ENCODE measurements around the gene OPHN1. TPM values are rescaled to one million over a fixed set of nuclear protein-coding genes. Genes with fewer than 3 reads are reported as not detected.

OPHN1 gene
- total RNA-seq, 1 experiment from 2014 or later, result 4.4 TPM

DNA sequence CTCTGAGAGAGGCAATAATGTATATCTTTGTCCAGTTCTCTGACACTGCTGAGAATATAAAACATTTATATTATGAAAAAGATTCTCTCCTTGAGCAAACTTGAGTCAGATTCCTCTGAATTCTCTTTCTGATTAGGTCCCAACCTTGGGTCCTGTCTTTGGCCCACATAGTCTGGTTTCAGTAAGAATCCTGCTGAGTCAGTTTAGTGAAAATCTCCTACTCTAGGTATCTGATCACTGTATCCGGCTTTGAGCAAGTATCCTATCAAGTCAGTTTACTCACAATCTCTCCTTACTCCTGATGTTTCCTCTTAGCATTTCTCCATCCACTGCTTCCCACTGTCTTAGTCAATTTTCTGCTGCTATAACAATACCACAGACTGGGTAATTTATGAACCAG lies 253.9 kb downstream of the OPHN1 start:
- DNase-seq (ENCODE audit: low spot score) (no peak), ATAC-seq (no peak)
- Mint-ChIP-seq H3K27me3 (ENCODE audit: low read depth) (no peaks in the 10 kb centered on the region), H3K4me1 (no peaks in the 10 kb centered on the region), H3K27ac (no peak overlapping the region), H3K36me3 (no peaks in the 10 kb centered on the region), H3K4me3 (no peak overlapping the region), H3K9me3 (no peaks in the 10 kb centered on the region)
- ChIA-PET CTCF (no interaction called here), POLR2A (no interaction called here)
- TF ChIP-seq, protein P1, sequence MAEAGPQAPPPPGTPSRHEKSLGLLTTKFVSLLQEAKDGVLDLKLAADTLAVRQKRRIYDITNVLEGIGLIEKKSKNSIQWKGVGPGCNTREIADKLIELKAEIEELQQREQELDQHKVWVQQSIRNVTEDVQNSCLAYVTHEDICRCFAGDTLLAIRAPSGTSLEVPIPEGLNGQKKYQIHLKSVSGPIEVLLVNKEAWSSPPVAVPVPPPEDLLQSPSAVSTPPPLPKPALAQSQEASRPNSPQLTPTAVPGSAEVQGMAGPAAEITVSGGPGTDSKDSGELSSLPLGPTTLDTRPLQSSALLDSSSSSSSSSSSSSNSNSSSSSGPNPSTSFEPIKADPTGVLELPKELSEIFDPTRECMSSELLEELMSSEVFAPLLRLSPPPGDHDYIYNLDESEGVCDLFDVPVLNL (CRISPR knock-in tag; IDR thresholded peaks at IDR 0.05; ENCODE audit: borderline replicate concordance, low read depth), result no peak
- TF ChIP-seq, protein P2, sequence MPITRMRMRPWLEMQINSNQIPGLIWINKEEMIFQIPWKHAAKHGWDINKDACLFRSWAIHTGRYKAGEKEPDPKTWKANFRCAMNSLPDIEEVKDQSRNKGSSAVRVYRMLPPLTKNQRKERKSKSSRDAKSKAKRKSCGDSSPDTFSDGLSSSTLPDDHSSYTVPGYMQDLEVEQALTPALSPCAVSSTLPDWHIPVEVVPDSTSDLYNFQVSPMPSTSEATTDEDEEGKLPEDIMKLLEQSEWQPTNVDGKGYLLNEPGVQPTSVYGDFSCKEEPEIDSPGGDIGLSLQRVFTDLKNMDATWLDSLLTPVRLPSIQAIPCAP (CRISPR knock-in tag; IDR thresholded peaks at IDR 0.05), result no peak
- TF ChIP-seq, protein P3, sequence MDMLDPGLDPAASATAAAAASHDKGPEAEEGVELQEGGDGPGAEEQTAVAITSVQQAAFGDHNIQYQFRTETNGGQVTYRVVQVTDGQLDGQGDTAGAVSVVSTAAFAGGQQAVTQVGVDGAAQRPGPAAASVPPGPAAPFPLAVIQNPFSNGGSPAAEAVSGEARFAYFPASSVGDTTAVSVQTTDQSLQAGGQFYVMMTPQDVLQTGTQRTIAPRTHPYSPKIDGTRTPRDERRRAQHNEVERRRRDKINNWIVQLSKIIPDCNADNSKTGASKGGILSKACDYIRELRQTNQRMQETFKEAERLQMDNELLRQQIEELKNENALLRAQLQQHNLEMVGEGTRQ (CRISPR knock-in tag; IDR thresholded peaks at IDR 0.05), result no peak
- TF ChIP-seq, protein P4, sequence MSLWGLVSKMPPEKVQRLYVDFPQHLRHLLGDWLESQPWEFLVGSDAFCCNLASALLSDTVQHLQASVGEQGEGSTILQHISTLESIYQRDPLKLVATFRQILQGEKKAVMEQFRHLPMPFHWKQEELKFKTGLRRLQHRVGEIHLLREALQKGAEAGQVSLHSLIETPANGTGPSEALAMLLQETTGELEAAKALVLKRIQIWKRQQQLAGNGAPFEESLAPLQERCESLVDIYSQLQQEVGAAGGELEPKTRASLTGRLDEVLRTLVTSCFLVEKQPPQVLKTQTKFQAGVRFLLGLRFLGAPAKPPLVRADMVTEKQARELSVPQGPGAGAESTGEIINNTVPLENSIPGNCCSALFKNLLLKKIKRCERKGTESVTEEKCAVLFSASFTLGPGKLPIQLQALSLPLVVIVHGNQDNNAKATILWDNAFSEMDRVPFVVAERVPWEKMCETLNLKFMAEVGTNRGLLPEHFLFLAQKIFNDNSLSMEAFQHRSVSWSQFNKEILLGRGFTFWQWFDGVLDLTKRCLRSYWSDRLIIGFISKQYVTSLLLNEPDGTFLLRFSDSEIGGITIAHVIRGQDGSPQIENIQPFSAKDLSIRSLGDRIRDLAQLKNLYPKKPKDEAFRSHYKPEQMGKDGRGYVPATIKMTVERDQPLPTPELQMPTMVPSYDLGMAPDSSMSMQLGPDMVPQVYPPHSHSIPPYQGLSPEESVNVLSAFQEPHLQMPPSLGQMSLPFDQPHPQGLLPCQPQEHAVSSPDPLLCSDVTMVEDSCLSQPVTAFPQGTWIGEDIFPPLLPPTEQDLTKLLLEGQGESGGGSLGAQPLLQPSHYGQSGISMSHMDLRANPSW (CRISPR knock-in tag; conservative IDR thresholded peaks at IDR 0.05; ENCODE audit: low read depth), result no peak
- TF ChIP-seq NFATC4 (CRISPR knock-in tag; IDR thresholded peaks at IDR 0.05) (no peak), SOX15 (CRISPR knock-in tag; IDR thresholded peaks at IDR 0.05) (no peak)

DNA sequence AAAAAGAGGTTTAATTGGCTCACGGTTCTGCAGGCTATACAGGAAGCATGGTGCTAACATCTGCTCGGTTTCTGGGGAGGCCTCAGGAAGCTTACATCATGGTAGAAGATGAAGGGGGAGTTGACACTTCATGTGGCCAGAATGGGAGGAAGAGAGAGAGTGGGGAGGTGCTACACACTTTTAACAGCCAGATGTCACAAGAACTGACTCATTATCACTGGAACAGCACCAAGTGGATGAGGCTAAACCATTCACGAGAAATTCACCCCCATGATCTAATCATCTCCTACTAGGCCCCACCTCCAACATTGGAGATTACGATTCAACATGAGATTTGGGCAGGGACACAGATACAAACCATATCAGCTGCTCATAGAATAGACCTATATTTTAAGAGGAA lies 255.8 kb downstream of the OPHN1 start:
- no peaks in the 10 kb centered on the region for H3K9me3 Mint-ChIP-seq
- no peaks in the 10 kb centered on the region for H3K4me1 Mint-ChIP-seq
- H3K36me3 Mint-ChIP-seq, result no peaks in the 10 kb centered on the region
- no peak for DNase-seq (ENCODE audit: low spot score)
- ChIA-PET CTCF (no interaction called here), POLR2A (no interaction called here)
- no peak overlapping the region for H3K4me3 Mint-ChIP-seq
- H3K27me3 Mint-ChIP-seq (ENCODE audit: low read depth), result no peaks in the 10 kb centered on the region
- ATAC-seq, result no peak
- H3K27ac Mint-ChIP-seq, result no peak overlapping the region
- TF ChIP-seq, protein P5, sequence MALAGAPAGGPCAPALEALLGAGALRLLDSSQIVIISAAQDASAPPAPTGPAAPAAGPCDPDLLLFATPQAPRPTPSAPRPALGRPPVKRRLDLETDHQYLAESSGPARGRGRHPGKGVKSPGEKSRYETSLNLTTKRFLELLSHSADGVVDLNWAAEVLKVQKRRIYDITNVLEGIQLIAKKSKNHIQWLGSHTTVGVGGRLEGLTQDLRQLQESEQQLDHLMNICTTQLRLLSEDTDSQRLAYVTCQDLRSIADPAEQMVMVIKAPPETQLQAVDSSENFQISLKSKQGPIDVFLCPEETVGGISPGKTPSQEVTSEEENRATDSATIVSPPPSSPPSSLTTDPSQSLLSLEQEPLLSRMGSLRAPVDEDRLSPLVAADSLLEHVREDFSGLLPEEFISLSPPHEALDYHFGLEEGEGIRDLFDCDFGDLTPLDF (CRISPR knock-in tag; IDR thresholded peaks at IDR 0.05), result no peak
- TF ChIP-seq, protein P6, sequence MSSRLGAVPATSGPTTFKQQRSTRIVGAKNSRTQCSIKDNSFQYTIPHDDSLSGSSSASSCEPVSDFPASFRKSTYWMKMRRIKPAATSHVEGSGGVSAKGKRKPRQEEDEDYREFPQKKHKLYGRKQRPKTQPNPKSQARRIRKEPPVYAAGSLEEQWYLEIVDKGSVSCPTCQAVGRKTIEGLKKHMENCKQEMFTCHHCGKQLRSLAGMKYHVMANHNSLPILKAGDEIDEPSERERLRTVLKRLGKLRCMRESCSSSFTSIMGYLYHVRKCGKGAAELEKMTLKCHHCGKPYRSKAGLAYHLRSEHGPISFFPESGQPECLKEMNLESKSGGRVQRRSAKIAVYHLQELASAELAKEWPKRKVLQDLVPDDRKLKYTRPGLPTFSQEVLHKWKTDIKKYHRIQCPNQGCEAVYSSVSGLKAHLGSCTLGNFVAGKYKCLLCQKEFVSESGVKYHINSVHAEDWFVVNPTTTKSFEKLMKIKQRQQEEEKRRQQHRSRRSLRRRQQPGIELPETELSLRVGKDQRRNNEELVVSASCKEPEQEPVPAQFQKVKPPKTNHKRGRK (CRISPR knock-in tag; IDR thresholded peaks at IDR 0.05; ENCODE audit: borderline replicate concordance), result no peak
- TF ChIP-seq FOXJ3 (CRISPR knock-in tag; IDR thresholded peaks at IDR 0.05; ENCODE audit: borderline replicate concordance) (no peak), ZBTB21 (CRISPR knock-in tag; IDR thresholded peaks at IDR 0.05; ENCODE audit: borderline replicate concordance) (no peak), ZNF232 (CRISPR knock-in tag; IDR thresholded peaks at IDR 0.05) (no peak), MYBL2 (CRISPR knock-in tag; IDR thresholded peaks at IDR 0.05) (no peak)
- TF ChIP-seq, protein P7, sequence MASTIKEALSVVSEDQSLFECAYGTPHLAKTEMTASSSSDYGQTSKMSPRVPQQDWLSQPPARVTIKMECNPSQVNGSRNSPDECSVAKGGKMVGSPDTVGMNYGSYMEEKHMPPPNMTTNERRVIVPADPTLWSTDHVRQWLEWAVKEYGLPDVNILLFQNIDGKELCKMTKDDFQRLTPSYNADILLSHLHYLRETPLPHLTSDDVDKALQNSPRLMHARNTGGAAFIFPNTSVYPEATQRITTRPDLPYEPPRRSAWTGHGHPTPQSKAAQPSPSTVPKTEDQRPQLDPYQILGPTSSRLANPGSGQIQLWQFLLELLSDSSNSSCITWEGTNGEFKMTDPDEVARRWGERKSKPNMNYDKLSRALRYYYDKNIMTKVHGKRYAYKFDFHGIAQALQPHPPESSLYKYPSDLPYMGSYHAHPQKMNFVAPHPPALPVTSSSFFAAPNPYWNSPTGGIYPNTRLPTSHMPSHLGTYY (CRISPR knock-in tag; IDR thresholded peaks at IDR 0.05), result no peak
- TF ChIP-seq, protein P8, sequence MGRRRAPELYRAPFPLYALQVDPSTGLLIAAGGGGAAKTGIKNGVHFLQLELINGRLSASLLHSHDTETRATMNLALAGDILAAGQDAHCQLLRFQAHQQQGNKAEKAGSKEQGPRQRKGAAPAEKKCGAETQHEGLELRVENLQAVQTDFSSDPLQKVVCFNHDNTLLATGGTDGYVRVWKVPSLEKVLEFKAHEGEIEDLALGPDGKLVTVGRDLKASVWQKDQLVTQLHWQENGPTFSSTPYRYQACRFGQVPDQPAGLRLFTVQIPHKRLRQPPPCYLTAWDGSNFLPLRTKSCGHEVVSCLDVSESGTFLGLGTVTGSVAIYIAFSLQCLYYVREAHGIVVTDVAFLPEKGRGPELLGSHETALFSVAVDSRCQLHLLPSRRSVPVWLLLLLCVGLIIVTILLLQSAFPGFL (CRISPR knock-in tag; IDR thresholded peaks at IDR 0.05; ENCODE audit: borderline replicate concordance), result no peak
- TF ChIP-seq, protein P9, sequence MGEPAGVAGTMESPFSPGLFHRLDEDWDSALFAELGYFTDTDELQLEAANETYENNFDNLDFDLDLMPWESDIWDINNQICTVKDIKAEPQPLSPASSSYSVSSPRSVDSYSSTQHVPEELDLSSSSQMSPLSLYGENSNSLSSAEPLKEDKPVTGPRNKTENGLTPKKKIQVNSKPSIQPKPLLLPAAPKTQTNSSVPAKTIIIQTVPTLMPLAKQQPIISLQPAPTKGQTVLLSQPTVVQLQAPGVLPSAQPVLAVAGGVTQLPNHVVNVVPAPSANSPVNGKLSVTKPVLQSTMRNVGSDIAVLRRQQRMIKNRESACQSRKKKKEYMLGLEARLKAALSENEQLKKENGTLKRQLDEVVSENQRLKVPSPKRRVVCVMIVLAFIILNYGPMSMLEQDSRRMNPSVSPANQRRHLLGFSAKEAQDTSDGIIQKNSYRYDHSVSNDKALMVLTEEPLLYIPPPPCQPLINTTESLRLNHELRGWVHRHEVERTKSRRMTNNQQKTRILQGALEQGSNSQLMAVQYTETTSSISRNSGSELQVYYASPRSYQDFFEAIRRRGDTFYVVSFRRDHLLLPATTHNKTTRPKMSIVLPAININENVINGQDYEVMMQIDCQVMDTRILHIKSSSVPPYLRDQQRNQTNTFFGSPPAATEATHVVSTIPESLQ (CRISPR knock-in tag; IDR thresholded peaks at IDR 0.05), result no peak
- TF ChIP-seq, protein P10, sequence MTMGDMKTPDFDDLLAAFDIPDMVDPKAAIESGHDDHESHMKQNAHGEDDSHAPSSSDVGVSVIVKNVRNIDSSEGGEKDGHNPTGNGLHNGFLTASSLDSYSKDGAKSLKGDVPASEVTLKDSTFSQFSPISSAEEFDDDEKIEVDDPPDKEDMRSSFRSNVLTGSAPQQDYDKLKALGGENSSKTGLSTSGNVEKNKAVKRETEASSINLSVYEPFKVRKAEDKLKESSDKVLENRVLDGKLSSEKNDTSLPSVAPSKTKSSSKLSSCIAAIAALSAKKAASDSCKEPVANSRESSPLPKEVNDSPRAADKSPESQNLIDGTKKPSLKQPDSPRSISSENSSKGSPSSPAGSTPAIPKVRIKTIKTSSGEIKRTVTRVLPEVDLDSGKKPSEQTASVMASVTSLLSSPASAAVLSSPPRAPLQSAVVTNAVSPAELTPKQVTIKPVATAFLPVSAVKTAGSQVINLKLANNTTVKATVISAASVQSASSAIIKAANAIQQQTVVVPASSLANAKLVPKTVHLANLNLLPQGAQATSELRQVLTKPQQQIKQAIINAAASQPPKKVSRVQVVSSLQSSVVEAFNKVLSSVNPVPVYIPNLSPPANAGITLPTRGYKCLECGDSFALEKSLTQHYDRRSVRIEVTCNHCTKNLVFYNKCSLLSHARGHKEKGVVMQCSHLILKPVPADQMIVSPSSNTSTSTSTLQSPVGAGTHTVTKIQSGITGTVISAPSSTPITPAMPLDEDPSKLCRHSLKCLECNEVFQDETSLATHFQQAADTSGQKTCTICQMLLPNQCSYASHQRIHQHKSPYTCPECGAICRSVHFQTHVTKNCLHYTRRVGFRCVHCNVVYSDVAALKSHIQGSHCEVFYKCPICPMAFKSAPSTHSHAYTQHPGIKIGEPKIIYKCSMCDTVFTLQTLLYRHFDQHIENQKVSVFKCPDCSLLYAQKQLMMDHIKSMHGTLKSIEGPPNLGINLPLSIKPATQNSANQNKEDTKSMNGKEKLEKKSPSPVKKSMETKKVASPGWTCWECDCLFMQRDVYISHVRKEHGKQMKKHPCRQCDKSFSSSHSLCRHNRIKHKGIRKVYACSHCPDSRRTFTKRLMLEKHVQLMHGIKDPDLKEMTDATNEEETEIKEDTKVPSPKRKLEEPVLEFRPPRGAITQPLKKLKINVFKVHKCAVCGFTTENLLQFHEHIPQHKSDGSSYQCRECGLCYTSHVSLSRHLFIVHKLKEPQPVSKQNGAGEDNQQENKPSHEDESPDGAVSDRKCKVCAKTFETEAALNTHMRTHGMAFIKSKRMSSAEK (CRISPR knock-in tag; IDR thresholded peaks at IDR 0.05; ENCODE audit: borderline replicate concordance), result no peak
